ENCODE results near the gene DCLK1.
"Not testable (repeated sequence)": the region's sequence is repeated elsewhere in the genome, so short reads cannot be mapped to it uniquely, and the experiment has no call there.

DCLK1 gene

DNA sequence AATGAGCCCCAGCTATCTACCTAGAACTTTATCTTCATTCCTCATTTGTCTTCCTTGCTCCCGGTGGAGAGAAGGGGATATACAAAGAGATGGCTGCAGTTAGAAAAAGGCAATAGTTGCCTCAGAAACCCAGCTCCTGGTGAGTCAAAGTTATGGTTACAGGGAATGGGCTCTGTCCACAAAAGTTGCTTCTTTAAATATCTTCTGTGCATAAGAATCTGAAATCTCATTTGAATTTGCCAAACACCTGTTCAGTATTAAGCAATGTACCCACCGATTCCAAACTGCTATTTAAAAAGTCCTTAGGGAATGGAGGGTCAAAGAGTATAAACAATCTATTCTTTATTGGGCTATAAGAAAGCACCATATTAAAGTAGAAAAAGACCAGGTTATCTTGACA lies 48.4 kb downstream of the DCLK1 start:
- no peak for DNase-seq

DNA sequence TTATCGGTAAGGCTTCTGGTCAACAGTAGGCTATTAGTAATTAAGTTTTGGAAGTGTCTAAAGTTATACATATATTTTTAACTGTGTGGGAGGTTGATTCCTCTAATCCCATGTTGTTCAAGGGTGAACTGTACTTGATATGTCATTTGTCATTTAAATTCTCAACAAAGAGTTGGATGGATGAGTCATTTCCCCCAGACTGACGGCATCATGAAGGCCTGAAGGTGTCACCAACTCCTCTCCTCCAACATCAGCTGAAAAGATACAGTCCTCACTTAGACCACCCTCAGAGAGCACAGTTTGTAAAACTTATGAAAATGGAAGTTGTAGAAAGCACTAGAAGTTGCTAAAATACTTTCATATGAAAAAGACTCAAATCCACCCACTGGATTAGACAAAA lies 48.8 kb downstream of the DCLK1 start:
- DNase-seq: no peak

DNA sequence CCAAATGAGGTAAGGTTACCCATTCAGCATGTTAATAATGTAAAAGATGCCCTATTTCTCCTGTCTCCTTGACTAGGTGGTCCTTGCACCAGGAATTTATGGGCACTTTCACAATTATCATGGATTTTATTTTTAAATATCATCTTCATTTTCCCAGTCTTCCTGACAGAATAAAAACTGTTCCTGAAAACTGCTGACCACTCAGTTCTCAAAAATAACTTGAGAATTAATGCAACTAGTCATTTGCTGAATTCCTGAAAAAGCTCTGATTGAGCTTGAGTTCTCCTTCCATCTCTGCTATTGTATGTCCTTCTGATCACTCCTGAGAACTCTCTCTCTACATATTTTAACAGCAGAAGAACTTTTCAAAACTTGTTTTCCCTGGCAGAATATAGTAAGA lies 55.0 kb downstream of the DCLK1 start:
- DNase-seq: no peak

DNA sequence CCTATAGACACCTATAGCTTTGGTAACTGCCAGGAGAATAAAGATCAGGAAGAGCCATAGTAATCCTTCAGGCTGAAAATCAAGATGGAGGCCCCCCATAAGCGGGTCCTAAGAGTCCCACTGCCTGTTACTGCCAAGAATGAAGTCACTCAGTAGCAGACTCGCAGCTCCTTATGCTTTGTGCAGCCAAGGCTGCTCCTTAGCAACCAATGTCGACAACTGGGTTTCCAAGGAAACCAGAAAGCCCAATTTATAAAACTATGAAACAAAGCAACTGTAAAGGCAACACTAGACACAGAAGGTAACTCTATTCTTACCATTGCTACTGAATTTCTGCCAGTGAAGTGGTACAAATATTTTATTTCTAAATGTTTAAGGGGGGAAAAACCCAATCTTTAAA lies 56.5 kb downstream of the DCLK1 start:
- DNase-seq: no peak

DNA sequence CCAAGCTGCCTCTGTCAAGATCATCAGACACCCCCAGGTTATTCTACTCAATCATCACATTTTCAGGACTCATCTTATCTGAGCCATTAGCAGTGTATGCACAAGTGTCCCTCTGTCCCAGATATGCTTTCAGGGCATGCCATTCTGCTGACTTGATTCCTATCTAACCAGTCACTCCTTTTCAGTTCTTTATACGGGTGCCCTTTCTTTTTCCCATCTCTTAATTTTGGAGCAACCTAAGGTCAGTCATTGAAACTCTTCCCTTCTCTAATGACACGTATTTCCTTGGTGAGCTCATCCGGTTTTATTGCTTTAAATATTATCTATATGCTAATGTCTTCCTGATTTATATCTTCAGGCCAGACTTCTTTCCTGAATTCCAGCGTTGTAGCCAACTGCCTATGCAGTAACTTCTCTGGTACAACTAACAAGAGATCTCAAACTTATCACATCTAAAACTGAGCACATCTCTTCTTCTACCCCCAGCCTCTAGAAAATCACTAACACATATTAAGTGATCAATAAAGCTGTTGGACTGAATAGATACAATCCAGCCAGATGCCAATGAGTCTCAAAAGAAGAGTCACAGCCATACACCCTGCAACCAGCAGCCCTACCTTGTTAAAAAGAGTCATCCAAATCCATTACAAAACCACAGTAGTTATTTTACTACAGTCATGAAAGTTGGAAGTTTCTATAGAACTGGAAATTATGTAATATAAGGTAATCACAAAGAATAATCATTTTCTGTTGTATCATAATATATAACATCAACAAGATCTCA lies 58.8 kb downstream of the DCLK1 start:
- no peak for DNase-seq

DNA sequence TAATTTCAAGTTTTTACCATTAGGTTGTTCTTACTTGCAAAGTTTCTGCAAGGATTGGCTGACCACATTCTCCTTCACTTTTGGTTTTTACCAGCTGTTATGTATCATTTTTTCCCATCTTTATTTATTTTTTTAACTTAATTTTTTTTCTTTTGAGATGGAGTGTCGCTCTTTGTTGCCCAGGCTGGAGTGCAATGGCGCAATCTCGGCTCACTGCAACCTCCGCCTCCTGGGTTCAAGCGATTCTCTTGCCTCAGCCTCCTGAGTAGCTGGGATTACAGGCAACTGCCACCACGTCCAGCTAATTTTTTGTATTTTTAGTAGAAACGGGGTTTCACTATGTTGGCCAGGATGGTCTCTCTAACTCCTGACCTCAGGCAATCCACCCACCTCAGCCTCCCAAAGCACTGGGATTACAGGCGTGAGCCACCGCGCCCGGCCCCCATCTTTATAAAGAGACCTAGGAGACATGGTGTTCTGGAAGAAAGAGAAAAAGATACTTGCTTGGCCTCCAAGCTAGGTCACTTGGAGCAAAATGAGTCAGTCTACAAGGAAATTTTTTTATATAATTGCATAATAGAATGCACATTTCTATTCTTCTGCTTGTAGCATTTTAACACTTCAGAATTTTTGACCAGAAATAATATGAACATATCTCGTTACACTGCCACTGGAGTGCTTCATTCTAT lies 60.5 kb downstream of the DCLK1 start:
- DNase-seq: not testable (repeated sequence)

DNA sequence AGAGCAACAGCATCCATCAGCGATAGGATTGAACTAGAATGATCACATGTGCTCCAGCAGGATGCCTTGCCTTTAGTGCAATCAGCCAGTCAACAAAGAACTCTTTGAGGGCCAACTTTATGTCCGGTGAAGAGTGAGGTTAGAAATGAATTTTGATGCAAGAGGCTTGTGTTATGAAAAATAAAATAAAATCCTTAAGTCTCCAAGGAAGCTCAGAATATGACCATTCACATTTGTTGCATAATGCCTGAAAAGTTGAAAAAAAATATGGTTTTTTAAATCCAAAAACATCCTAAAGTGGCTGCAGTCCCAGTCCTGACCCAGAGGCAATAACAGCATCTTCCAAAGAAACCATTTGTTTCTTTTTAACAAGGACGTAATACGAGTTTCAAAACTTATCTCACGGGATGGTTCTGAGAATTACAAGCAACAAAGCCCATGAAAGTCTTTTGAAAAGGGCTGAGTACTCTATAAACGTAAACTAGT lies 61.3 kb downstream of the DCLK1 start:
- DNase-seq: no peak

DNA sequence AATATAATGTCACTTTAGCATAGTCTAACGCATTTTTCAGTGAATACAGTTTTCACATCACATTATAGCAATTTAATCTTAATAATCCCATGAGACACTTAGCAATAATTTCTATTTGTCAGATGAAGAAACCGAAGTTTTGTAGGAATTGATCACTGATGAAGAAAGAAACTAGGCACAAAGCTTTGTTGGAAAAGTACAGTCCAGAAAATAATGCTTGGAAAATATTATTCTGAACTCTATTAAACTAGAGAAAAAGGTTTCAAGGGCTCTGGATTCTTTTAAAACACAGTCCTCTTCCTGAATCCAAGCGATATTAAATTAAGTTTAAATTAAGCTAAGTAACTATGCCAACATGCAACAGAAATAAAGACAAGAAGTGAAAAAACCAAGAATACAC lies 62.2 kb downstream of the DCLK1 start:
- DNase-seq: no peak

DNA sequence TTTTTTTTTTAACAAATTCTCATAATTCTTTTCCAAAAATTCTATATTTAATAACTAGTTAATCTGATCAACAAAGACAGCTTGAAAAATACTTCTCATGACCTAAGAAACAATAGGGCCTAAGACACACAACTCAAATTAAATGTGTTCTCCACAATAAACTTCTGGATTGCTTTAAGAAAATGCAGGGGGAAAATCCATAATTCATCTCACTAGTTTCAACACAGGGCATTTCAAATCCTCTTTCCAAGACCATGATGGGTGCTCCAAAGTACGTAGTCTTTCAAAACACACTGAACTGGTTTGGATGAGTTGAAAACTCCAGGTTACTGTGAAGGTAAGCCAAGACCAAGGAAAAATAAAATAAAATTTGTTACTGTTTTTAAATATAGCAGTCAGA lies 62.6 kb downstream of the DCLK1 start:
- DNase-seq: no peak

DNA sequence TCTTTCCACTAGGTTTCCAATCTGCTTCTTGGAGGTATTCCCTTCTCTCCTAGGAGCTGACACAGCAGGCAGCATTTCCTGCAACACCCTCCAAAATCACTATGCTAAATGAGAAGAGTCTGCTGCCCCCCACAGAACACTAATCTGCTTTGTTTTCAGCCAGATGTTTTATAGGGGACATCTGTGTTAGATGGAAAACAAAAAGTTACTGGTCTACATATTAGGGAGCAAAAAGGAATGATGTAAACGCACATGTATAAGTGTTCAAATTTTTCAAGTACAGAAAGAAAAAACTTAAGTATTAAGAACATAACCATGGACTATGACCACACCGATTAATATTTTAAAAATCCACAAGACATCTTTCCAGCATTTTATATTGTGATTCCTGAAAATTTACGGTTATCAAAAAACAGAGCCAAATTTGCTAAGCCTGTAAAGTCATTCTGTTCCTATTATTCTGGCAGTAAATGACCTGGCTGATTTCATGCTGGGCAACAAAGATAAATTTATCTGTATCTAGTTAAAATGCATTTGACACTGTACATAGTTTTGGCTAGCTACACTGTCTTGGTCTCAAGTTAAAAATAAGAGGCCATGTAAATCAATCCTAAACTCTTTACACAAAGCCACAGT lies 63.3 kb downstream of the DCLK1 start:
- no peak for DNase-seq

DNA sequence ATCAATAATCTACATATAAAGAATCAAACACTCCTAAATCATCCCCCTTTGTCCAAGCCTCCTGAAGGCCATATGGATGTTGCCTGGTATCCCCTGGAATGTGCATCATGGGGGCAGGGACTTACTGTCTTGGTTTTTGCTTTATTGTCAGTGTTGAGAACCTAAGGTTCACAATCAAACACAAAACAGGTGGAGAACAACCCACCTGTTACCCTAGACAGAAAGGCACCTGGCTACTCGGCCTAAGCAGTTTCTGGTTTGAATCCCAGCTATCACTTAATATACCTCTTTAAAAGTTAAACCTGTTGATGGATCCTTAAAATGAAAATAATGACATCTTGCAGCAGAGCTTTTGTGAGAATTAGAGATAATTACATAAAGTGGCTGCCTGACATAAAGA lies 68.9 kb downstream of the DCLK1 start:
- no peak for DNase-seq

DNA sequence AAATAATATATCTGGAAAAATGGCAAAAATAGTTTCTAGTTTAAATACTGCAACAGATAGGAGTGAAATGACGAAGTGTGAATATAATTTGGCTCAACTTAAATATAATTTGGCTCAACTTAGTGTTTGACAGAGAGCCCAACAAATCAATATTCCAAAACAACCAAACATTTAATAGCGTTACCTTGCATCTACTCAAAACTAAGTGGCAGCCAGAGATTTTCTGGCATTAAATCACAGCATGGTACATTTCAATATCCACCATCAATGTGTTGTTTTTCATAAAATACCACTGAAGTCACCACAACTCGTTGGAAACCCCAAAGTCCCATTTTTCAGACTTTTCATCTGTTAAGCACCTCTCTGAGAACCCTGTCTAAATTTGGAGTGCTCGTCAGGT lies 69.6 kb downstream of the DCLK1 start:
- no peak for DNase-seq

DNA sequence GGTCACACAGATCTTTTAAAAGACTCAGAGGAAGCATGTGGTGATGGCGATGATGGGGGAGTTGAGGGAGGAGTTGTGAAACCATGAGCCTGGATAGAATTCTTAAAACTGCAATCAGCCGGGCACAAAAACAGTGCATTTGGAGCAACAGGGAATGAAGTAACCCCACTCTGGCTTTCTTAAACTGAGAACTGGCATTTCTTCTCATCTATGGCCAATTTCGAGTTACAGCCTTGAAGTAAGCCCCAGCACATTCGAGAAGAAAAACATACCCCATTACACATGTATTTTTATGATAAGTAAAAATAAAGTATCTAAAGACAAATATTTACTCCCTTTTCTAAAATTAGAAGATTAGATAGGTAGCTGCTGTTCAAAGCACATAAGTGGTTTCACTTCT lies 70.1 kb downstream of the DCLK1 start:
- no peak for DNase-seq

DNA sequence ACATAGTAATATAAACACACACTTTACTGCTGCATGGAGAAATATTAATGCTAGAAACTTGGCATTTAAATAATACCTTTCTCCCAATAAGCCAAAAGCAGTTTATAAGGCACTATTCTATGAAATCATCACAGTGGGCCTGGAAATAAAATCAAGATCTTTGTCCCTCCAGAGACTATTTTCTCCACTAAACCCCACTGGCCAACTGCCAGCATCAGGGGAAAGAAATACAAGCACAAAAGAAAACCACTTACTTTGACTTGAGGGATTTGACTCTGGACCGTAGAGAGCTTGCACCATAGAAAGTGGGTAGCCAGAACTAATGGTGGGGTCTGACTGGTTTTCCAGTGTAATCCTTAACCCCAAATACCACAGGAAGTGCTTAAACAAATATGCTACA lies 71.9 kb downstream of the DCLK1 start:
- DNase-seq: no peak

DNA sequence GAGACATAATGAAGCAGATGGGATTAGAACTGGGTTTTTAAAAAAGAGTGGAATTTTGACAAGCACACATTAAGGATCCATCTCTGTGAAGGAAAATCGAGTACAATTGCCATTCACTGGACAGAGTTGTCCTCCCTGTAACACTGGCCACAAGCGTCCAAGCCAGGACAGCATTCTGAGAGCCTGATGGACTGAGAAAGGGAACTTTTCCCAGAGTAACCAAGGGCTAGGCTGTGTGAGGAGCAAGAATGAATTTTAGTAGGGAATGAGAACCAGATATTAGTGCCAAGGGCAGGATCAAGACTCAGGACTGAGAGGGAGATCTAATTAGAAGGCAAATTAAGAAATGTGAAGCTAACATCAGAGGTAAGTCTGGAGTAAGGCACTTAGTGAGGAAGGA lies 73.1 kb downstream of the DCLK1 start:
- no peak for DNase-seq

DNA sequence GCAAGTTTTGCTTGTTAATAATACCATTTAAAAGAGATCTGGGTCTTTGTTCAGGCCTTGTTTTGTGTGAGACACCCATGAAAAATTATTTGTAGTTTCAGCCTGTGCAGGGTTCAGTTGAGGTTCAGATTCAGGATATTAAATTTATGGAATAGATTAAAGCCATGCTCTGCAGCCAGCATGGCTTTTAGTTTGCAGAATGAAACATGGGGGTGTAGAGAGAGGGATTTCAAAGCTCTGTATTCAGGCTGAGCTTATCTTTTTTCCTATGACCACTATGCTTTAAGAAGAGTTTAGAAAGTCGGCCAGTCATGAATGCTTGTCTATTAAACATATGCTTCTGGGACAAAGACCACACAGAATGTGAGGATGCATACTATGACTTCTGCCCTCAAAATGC lies 73.6 kb downstream of the DCLK1 start:
- no peak for DNase-seq

DNA sequence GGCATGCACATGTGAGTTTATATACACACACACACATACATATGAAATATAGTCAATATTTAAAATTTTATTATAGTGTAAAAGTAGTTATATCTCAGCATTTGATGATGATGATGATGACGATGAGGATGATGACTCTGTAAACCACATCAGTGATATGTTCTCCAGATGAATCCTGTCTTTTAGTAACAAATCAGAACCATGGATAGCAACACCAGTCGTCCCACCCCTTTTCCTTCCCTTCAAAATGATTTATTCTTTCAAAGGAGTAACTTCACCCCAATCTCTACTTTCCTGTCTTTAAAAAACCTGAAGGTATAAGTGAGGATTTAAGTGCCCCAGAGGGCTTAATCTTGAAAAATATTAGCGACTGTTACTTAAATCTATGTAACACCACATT lies 74.1 kb downstream of the DCLK1 start:
- DNase-seq: no peak

DNA sequence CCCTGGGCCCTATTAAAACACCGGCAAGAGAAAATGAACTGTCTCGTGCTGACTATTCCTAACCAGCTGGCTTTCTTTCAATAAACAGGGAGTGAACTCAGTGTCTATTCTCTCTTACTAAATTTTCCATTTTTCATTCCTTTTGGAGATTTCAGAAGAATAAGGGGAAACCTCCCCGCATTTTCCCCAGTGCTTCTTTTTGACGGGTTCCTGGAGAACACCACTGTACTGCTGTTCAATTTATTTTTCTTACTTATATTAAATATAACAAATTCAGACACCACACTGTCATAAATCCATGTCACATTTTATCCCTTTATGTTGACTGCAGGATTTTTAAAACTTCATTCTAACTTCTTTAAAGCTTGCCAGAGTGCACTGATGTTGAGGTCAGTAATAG lies 75.8 kb downstream of the DCLK1 start:
- no peak for DNase-seq

DNA sequence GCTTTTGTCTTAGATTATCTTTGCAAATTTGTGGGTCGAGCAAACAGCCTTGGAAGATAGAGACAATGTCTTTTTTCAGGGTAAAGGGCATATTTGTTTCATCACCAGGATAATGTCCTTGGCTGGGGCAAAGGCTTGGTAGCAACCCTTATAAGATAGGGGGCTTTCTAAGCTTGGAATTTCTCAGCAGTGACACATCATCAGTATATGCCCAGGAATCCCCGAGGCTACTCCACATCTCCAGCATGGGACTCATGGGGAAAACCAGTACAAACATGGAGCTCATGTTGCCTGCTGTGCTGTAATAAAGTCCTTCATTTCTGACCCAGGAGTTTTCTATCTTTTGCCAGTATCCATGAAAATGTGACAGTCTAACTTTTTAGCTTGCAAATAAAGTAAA lies 77.1 kb downstream of the DCLK1 start:
- no peak for DNase-seq

DNA sequence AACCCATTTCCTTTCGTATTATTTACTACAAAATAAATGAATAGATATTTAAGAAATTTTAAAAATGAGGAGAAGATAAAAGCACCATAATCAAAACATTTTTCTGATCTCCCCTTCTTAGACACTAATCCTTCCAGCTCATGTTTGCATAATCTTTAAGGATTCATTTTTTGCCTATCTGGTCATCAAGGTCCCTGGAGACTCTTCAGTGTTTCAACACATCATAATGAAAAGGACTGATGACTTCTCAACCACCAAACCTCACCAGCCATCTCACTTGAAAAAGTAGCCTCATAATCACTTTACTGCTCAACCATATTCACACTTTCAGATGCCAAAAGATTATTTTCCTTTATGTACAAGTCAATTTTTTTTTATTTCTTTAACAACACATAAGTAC lies 80.1 kb downstream of the DCLK1 start:
- DNase-seq: no peak

DNA sequence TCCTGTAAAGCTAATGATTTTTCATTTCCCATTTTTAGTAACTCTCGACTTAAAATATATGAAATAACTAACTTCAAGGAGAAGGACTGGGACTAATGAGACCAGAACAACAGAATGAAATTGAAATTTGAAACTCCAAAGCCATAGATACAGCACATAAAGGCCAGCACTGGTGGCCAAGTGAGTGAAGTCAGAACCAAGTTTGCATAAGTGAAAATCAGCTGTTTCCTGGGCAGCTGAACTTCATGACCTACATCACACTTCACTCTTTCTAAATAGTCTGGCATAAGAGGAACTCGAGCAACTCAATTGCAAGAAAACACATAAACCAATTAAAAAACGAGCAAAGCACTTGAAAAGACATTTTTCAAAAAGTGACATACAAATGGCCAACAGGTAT lies 84.5 kb downstream of the DCLK1 start:
- no peak for DNase-seq

DNA sequence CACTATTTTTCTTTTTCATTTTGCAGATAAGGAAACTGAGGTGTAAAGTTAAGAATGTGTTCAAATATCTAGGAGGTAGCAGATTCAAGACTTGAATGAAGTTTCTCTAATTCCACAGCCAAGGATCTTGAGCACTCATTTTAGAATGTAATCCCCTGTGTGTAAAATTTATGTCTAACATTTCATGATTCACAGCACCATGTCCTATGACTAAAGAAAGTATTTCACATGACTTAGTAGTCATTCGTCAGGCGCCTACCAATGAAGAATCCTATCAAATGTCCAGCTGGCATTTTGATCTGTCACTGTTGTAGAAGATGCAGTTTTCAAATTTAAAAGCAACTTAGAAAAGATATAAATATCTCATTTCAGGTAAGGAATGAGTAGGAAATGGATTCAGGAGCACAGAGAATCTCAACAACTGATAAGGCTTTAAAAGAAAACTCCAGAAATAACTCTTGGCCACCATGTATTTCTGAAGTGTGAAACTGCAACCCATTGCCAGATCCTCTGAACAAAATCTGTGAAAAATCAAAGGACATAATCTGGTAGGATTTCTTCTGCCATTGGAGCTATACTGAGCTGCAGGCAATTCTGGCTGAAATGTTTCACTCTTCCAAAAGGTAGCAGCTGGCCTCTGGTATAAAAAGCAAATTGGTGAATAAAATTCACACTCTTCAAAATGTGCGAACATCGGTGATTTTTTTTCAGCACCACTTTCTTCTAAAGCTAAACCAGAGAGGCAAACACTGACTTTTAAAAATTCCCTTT lies 92.2 kb downstream of the DCLK1 start:
- no peak for DNase-seq

DNA sequence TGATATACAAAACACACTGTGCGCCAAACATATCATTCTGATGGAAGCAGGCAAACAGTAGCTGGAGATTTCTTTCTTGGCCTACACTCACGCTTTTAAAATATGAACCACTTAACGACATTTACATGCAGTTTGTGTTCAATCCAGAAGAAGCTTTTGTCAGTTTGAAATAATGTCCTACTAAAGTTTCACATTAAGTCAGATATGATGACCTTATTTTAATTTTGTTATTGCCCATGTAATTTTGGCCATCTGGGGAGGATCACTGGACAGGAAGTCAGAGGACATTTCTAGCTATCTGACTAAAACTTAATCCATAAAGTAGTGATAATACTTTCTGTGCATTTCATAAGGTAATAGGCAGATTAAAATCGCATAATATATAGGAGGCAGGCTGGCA lies 98.1 kb downstream of the DCLK1 start:
- DNase-seq: no peak
